Tibial nerve (tissue), 4 donors: Measurements from ENCODE around the gene ROBO4.

Experiments
- EP300 ChIP-seq, 2 donors: sonication (generic); formaldehyde crosslinking; IDR thresholded peaks; one replicate each; pipeline ENCODE4 v1.6.1; 2017; ENCODE audit warnings: antibody characterized with exemption in 2 of 2, mild to moderate bottlenecking in 1 of 2
- TF ChIP-seq, protein P1 (sequence below), 5 experiments: fragments of 200-600 bp in 3 of 5; fragments of 450-650 bp in 2 of 5; sonication (generic) in 3 of 5; IDR thresholded peaks; one replicate each; pipeline ENCODE4 v1.5.1; 2016 to 2019; ENCODE audit warnings: antibody characterized with exemption in 5 of 5, mild to moderate bottlenecking in 3 of 5, moderate library complexity in 2 of 5

DNA sequence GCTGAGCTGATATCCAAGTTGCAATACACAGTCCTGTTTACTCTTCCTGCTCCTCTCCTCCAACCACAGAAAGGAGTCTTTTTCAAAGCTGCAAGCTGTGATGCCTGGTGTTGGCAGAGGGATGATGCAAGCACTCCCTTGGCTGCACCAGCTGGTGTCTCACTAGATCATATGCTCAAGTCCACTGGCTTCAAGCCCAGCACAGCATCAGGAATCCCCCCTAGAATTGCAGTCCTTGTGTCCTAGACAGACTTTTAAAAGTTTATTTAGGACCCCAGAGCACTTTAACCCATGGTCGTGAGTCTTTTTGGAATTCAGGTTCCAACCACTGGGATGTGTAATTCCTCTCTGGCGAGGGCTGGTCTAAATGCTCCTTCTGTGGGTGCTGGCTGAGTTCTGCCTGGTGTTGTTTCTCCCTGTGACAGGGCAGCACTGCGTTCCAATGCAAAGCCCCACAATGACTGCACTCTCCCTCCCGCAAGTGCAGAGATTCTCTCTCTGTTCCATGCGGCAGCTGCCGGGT lies 19.5 kb upstream of the ROBO4 start:
- TF ChIP-seq, protein P1, sequence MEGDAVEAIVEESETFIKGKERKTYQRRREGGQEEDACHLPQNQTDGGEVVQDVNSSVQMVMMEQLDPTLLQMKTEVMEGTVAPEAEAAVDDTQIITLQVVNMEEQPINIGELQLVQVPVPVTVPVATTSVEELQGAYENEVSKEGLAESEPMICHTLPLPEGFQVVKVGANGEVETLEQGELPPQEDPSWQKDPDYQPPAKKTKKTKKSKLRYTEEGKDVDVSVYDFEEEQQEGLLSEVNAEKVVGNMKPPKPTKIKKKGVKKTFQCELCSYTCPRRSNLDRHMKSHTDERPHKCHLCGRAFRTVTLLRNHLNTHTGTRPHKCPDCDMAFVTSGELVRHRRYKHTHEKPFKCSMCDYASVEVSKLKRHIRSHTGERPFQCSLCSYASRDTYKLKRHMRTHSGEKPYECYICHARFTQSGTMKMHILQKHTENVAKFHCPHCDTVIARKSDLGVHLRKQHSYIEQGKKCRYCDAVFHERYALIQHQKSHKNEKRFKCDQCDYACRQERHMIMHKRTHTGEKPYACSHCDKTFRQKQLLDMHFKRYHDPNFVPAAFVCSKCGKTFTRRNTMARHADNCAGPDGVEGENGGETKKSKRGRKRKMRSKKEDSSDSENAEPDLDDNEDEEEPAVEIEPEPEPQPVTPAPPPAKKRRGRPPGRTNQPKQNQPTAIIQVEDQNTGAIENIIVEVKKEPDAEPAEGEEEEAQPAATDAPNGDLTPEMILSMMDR (IDR thresholded peaks at IDR 0.05) = no peak
- TF ChIP-seq EP300 (IDR thresholded peaks at IDR 0.05) = no peak
